H1 (cell line): ENCODE data around the gene BRD1. TPM values are rescaled to one million over a fixed set of nuclear protein-coding genes. Genes with fewer than 3 reads are reported as not detected.

Experiments
- CTCF ChIA-PET: fragments of 300-600 bp; sonication (Branson Sonifier 250); formaldehyde crosslinking; loops from one replicate; lab custom pipeline; 2021; ENCODE audit not compliant: partially characterized antibody; lab: Charles Lee
- POLR2A ChIA-PET: fragments of 300-600 bp; sonication (Branson Sonifier 250); formaldehyde crosslinking; loops from one replicate; lab custom pipeline; 2021; ENCODE audit warnings: inconsistent platforms; ENCODE audit not compliant: partially characterized antibody; lab: Charles Lee
- DNase-seq, 2 experiments: peaks; one replicate each; pipeline versions ENCODE4 v3.0.0 to v3.0.0-alpha.2; 2010 to 2022; ENCODE audit warnings: low spot score in 2 of 2, low read depth in 1 of 2, mixed read lengths in 1 of 2
- FAIRE-seq: peaks from 2 replicates; lab custom pipeline; 2011; peaks lifted over from hg19 to GRCh38; lab: Jason Lieb, UNC
- H2AFZ ChIP-seq: 2 replicates; pipeline ENCODE4 v1.8.1; 2012; ENCODE audit warnings: low read length, inconsistent platforms
- H2AK5ac ChIP-seq: 2 replicates; pipeline ENCODE4 v1.6.1; 2013; ENCODE audit warnings: low read depth, low read length
- H2BK120ac ChIP-seq: replicated peaks from 2 replicates; pipeline ENCODE3; 2013; ENCODE audit warnings: low read depth, low read length, inconsistent platforms
- H2BK12ac ChIP-seq: 2 replicates; pipeline ENCODE4 v1.6.1; 2013; ENCODE audit warnings: low read depth, low read length
- H2BK15ac ChIP-seq: 2 replicates; pipeline ENCODE4 v1.6.1; 2013; ENCODE audit warnings: low read length
- H2BK20ac ChIP-seq: 2 replicates; pipeline ENCODE4 v1.6.1; 2013; ENCODE audit warnings: low read length
- H2BK5ac ChIP-seq: 2 replicates; pipeline ENCODE4 v1.6.1; 2013; ENCODE audit warnings: low read depth, low read length
- H3K14ac ChIP-seq: 2 replicates; pipeline ENCODE4 v1.6.1; 2013; ENCODE audit warnings: inconsistent platforms; ENCODE audit not compliant: insufficient read length
- H3K18ac ChIP-seq: 2 replicates; pipeline ENCODE4 v1.6.1; 2013; ENCODE audit warnings: low read length; ENCODE audit errors: extremely low read depth
- H3K23ac ChIP-seq: 2 replicates; pipeline ENCODE4 v1.6.1; 2013; ENCODE audit warnings: inconsistent platforms; ENCODE audit not compliant: insufficient read length
- H3K23me2 ChIP-seq: 2 replicates; pipeline ENCODE4 v1.6.1; 2013; ENCODE audit warnings: low read depth, low read length
- H3K27ac ChIP-seq: 2 replicates; pipeline ENCODE4 v1.6.1; 2011; ENCODE audit warnings: low read depth, low read length, inconsistent platforms
- H3K27me3 ChIP-seq, 4 experiments: replicated peaks in 1 of 4; 1 replicate in 1 of 4; 2 replicates in 3 of 4; pipeline versions ENCODE4 v1.6.1 to v1.8.1; 2011 to 2013; ENCODE audit warnings: low read length in 3 of 4, mild to moderate bottlenecking in 3 of 4, inconsistent platforms in 2 of 4, mixed read lengths in 2 of 4, moderate library complexity in 1 of 4; ENCODE audit not compliant: control insufficient read depth in 3 of 4, insufficient read depth in 3 of 4; ENCODE audit errors: extremely low read depth in 1 of 4
- H3K36me3 ChIP-seq, 4 experiments: 2 replicates each; pipeline versions ENCODE4 v1.6.1 to v1.8.1; 2011 to 2013; ENCODE audit warnings: mild to moderate bottlenecking in 4 of 4, low read length in 3 of 4, moderate library complexity in 2 of 4, control low read depth in 1 of 4, inconsistent platforms in 1 of 4; ENCODE audit not compliant: insufficient read depth in 4 of 4, control insufficient read depth in 2 of 4
- H3K4ac ChIP-seq: replicated peaks from 2 replicates; pipeline ENCODE3; 2013; ENCODE audit warnings: low read length, low read depth, mixed read lengths, inconsistent platforms; ENCODE audit not compliant: insufficient read length
- H3K4me1 ChIP-seq, 4 experiments: replicated peaks in 1 of 4; 1 replicate in 1 of 4; 2 replicates in 3 of 4; pipeline versions ENCODE4 v1.6.1 to v1.8.1; 2011 to 2013; ENCODE audit warnings: low read length in 3 of 4, inconsistent platforms in 2 of 4, mixed read lengths in 1 of 4; ENCODE audit not compliant: insufficient read depth in 4 of 4, control insufficient read depth in 3 of 4
- H3K4me2 ChIP-seq, 2 experiments: 2 replicates each; pipeline versions ENCODE4 v1.6.1 to v1.8.1; 2011 to 2013; ENCODE audit warnings: low read depth in 2 of 2, low read length in 2 of 2, control low read depth in 1 of 2, inconsistent platforms in 1 of 2, mild to moderate bottlenecking in 1 of 2; ENCODE audit not compliant: insufficient read depth in 1 of 2
- H3K4me3 ChIP-seq, 4 experiments: fragments of 200-600, 300-600 bp in 1 of 4; sonication (generic), shearing (Covaris generic), sonication (Bioruptor Twin) in 1 of 4; 2 replicates each; pipeline versions ENCODE4 v1.5.1 to v1.8.1; 2011 to 2016; ENCODE audit warnings: low read length in 4 of 4, low read depth in 3 of 4, control low read depth in 2 of 4, inconsistent platforms in 2 of 4, mild to moderate bottlenecking in 2 of 4, mixed read lengths in 1 of 4, moderate library complexity in 1 of 4; ENCODE audit not compliant: insufficient read depth in 2 of 4; ENCODE audit errors: extremely low read depth in 1 of 4
- H3K56ac ChIP-seq: replicated peaks from 2 replicates; pipeline ENCODE3; 2013; ENCODE audit warnings: low read depth, mild to moderate bottlenecking, mixed read lengths, low read length, inconsistent platforms; ENCODE audit not compliant: insufficient read length
- H3K79me1 ChIP-seq: 2 replicates; pipeline ENCODE4 v1.6.1; 2013; ENCODE audit warnings: low read depth, low read length, control low read depth
- H3K79me2 ChIP-seq, 2 experiments: 2 replicates each; pipeline versions ENCODE4 v1.6.1 to v1.8.1; 2012 to 2013; ENCODE audit warnings: low read length in 2 of 2, mild to moderate bottlenecking in 2 of 2, inconsistent platforms in 1 of 2; ENCODE audit not compliant: insufficient read depth in 2 of 2, control insufficient read depth in 1 of 2
- H3K9ac ChIP-seq, 4 experiments: replicated peaks in 1 of 4; 1 replicate in 1 of 4; 2 replicates in 3 of 4; pipeline versions ENCODE4 v1.6.1 to v1.8.1; 2011 to 2013; ENCODE audit warnings: low read depth in 3 of 4, low read length in 3 of 4, control low read depth in 2 of 4, mild to moderate bottlenecking in 2 of 4, moderate library complexity in 2 of 4, inconsistent platforms in 1 of 4; ENCODE audit errors: extremely low read depth in 1 of 4
- H3K9me3 ChIP-seq, 2 experiments: 2 replicates each; pipeline versions ENCODE4 v1.6.1 to v1.8.1; 2012 to 2013; ENCODE audit warnings: mild to moderate bottlenecking in 2 of 2, moderate library complexity in 2 of 2, control low read depth in 1 of 2, inconsistent platforms in 1 of 2, low read depth in 1 of 2, low read length in 1 of 2, mixed read lengths in 1 of 2; ENCODE audit not compliant: insufficient read depth in 2 of 2
- H4K20me1 ChIP-seq, 2 experiments: replicated peaks in 1 of 2; 2 replicates each; pipeline versions ENCODE3 to v1.8.1; 2011 to 2013; ENCODE audit warnings: inconsistent platforms in 2 of 2, low read length in 2 of 2, mild to moderate bottlenecking in 1 of 2; ENCODE audit not compliant: insufficient read depth in 2 of 2, control insufficient read depth in 1 of 2
- H4K5ac ChIP-seq: 2 replicates; pipeline ENCODE4 v1.6.1; 2013; ENCODE audit warnings: low read length, low read depth, mixed read lengths, inconsistent platforms; ENCODE audit not compliant: insufficient read length
- H4K8ac ChIP-seq: 2 replicates; pipeline ENCODE4 v1.8.0; 2013; ENCODE audit warnings: mild to moderate bottlenecking, moderate library complexity, low read length, inconsistent platforms; ENCODE audit not compliant: insufficient read depth; ENCODE audit errors: extremely low read depth
- H4K91ac ChIP-seq: replicated peaks from 2 replicates; pipeline ENCODE3; 2013; ENCODE audit warnings: low read length, mixed read lengths, inconsistent platforms; ENCODE audit not compliant: insufficient read length
- CREB1 ChIP-seq: IDR thresholded peaks from 2 replicates; pipeline ENCODE4 v1.6.1; 2012; ENCODE audit warnings: inconsistent platforms
- POLR2A ChIP-seq, 2 experiments: IDR thresholded peaks; 1 replicate in 1 of 2; 2 replicates in 1 of 2; pipeline ENCODE4 v1.6.1; 2011; ENCODE audit warnings: low read depth in 2 of 2, low read length in 2 of 2, mild to moderate bottlenecking in 2 of 2; ENCODE audit errors: control extremely low read depth in 1 of 2
- TAF1 ChIP-seq: IDR thresholded peaks from 2 replicates; pipeline ENCODE4 v1.6.1; 2011; ENCODE audit warnings: mild to moderate bottlenecking, low read depth, low read length
- YY1 ChIP-seq: IDR thresholded peaks from 2 replicates; pipeline ENCODE4 v1.6.1; 2011; ENCODE audit warnings: low read depth, mild to moderate bottlenecking, low read length
- WGBS, 2 experiments: shearing (Covaris generic) in 1 of 2; methylation state at CpG; one replicate each; pipeline versions ENCODE4 v1.1.6 to v1.1.7; 2013 to 2015; ENCODE audit warnings: low lambda C conversion rate in 2 of 2, mixed read lengths in 2 of 2, inconsistent platforms in 1 of 2, low coverage in 1 of 2, missing lambda C conversion rate in 1 of 2; ENCODE audit not compliant: insufficient replicate concordance in 2 of 2, insufficient coverage in 1 of 2, insufficient read length in 1 of 2; ENCODE audit errors: extremely low coverage in 1 of 2, missing lambda C conversion rate in 1 of 2; 5-methylcytosine and 5-hydroxymethylcytosine counted together
- polyA plus RNA-seq, 7 experiments: library from polyadenylated mRNA; depleted of rRNA in 3 of 7; stranded (reverse) in 5 of 7; unstranded in 2 of 7; fragments of >200 nt in 5 of 7; fragments of 200-250 nt in 2 of 7; gene quantifications; 1 replicate in 5 of 7; 2 replicates in 1 of 7; 4 replicates in 1 of 7; pipeline versions ENCODE4 v1.2.1 to v1.2.3, GENCODE V29; 2011 to 2013; ENCODE audit warnings: missing spikeins in 2 of 7, mixed read lengths in 2 of 7
- total RNA-seq: library from RNA; stranded (reverse); fragmentation: NEBNext Ultra II Directional; extraction: Animal tissue kit (Norgen Biotek cat#: 25700); gene quantifications from 2 replicates; pipeline ENCODE4 v1.2.1, GENCODE V29; 2021
- TF ChIP-seq, protein P1 (sequence below): IDR thresholded peaks from 2 replicates; pipeline ENCODE4 v1.6.1; 2012; ENCODE audit warnings: low read length, inconsistent platforms

The BRD1 gene
- total and polyA plus RNA-seq, 2 of the 8 experiments (the other 6 are each of a cell fraction or from before 2014, with no cell fraction given), result 6.8 to 34.0 TPM

- FAIRE-seq, result no peak
- no peak overlapping the region for H4K91ac ChIP-seq
Observed at GRCh38 chr22:49817359-49817758, 10.3 kb downstream of the BRD1 start.

More at GRCh38 chr22:49817359-49817758, 10.3 kb downstream of the BRD1 start:
- H3K9ac ChIP-seq, result no peak overlapping the region
- no peak overlapping the region for H4K5ac ChIP-seq
- peaks cover 28 to 44% of the 10 kb centered on the region in 2 experiments for H4K20me1 ChIP-seq
- H3K36me3 ChIP-seq, result peaks cover 10 to 46% (median 21%) of the 10 kb centered on the region in 4 experiments; a peak in 7 of 8 replicates
- no peaks in the 10 kb centered on the region for H3K27me3 ChIP-seq
- H2BK20ac ChIP-seq, result no peak overlapping the region
- ChIA-PET POLR2A (interaction anchor here (0.8 to 1.1 kb wide), 2 partner anchors 8 to 47 kb away, joined by 3 to 4 read pairs; no protein-coding TSS in a partner anchor), CTCF (interaction anchor here (1.5 kb wide), 1 partner anchor 11 kb away, joined by 3 read pairs; no protein-coding TSS in a partner anchor)
- no peak overlapping the region for H3K4ac ChIP-seq
- peaks cover 28 to 98% of the 10 kb centered on the region in 2 experiments for H3K79me2 ChIP-seq
- no peak overlapping the region for H2BK15ac ChIP-seq
- H3K9me3 ChIP-seq, result no peaks in the 10 kb centered on the region
- H4K8ac ChIP-seq, result no peak overlapping the region
- no peak overlapping the region for H2AFZ ChIP-seq
- no peak overlapping the region for H3K18ac ChIP-seq
- H3K23me2 ChIP-seq, result no peaks in the 10 kb centered on the region
- no peak overlapping the region for H3K23ac ChIP-seq
- H3K56ac ChIP-seq, result no peak overlapping the region
- no peaks in the 10 kb centered on the region for H3K4me1 ChIP-seq
- H3K27ac ChIP-seq, result no peak overlapping the region
- H2AK5ac ChIP-seq, result no peak overlapping the region
- no peak overlapping the region for H2BK120ac ChIP-seq
- TF ChIP-seq, protein P1, sequence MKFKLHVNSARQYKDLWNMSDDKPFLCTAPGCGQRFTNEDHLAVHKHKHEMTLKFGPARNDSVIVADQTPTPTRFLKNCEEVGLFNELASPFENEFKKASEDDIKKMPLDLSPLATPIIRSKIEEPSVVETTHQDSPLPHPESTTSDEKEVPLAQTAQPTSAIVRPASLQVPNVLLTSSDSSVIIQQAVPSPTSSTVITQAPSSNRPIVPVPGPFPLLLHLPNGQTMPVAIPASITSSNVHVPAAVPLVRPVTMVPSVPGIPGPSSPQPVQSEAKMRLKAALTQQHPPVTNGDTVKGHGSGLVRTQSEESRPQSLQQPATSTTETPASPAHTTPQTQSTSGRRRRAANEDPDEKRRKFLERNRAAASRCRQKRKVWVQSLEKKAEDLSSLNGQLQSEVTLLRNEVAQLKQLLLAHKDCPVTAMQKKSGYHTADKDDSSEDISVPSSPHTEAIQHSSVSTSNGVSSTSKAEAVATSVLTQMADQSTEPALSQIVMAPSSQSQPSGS, result no peak
- no peak for TF ChIP-seq POLR2A (IDR thresholded peaks at IDR 0.05; ENCODE audit: control extremely low read depth in 1 of 2, low read depth in 2 of 2, low read length in 2 of 2)
- TF ChIP-seq YY1, result no peak
- TF ChIP-seq CREB1, result no peak
- TF ChIP-seq TAF1, result no peak
- H3K4me2 ChIP-seq, result no peak overlapping the region
- no peak overlapping the region for H2BK5ac ChIP-seq
- H2BK12ac ChIP-seq, result no peak overlapping the region
- WGBS, 2 experiments, result 98% methylated on average over 3 of the region's 3 CpGs; no CpG with 5 or more reads in 1 of the 2 experiments
- no peak for DNase-seq
- no peak overlapping the region for H3K4me3 ChIP-seq
- no peak overlapping the region for H3K14ac ChIP-seq
- peaks cover 20% of the 10 kb centered on the region for H3K79me1 ChIP-seq
